Liver (tissue), 9 donors: ENCODE results near the gene LRRC45. TPM values are rescaled to one million over a fixed set of nuclear protein-coding genes. Genes with fewer than 3 reads are reported as not detected.

Experiments
- DNase-seq: peaks from one replicate; pipeline ENCODE4 v3.0.0-alpha.2; 2017; ENCODE audit warnings: low spot score
- H3K27ac ChIP-seq, 2 donors: one replicate each; pipeline ENCODE4 v1.7.0; 2013; ENCODE audit warnings: inconsistent platforms in 2 of 2, low read length in 2 of 2, control low read depth in 1 of 2, low read depth in 1 of 2, mild to moderate bottlenecking in 1 of 2
- H3K27me3 ChIP-seq, 4 donors: one replicate each; pipeline versions ENCODE4 v1.6.1 to v1.7.0; 2013; ENCODE audit warnings: low read length in 3 of 4, inconsistent platforms in 1 of 4, mild to moderate bottlenecking in 1 of 4, moderate library complexity in 1 of 4; ENCODE audit not compliant: control insufficient read depth in 4 of 4, insufficient read depth in 4 of 4
- H3K36me3 ChIP-seq, 4 donors: one replicate each; pipeline versions ENCODE4 v1.6.1 to v1.7.0; 2013; ENCODE audit warnings: low read length in 3 of 4, mild to moderate bottlenecking in 3 of 4, low read depth in 1 of 4, moderate library complexity in 1 of 4; ENCODE audit not compliant: control insufficient read depth in 4 of 4, insufficient read depth in 3 of 4
- H3K4me1 ChIP-seq, 4 donors: one replicate each; pipeline versions ENCODE4 v1.6.1 to v1.7.0; 2013; ENCODE audit warnings: low read length in 3 of 4, mild to moderate bottlenecking in 3 of 4, moderate library complexity in 1 of 4; ENCODE audit not compliant: control insufficient read depth in 4 of 4, insufficient read depth in 4 of 4
- H3K4me3 ChIP-seq, 3 donors: one replicate each; pipeline versions ENCODE4 v1.6.1 to v1.7.0; 2013; ENCODE audit warnings: low read length in 3 of 3, control low read depth in 1 of 3, low read depth in 1 of 3, mild to moderate bottlenecking in 1 of 3
- H3K9ac ChIP-seq, 2 donors: one replicate each; pipeline ENCODE4 v1.7.0; 2013; ENCODE audit warnings: low read length in 2 of 2, mild to moderate bottlenecking in 2 of 2, moderate library complexity in 2 of 2, control low read depth in 1 of 2, low read depth in 1 of 2
- H3K9me3 ChIP-seq, 4 donors: one replicate each; pipeline versions ENCODE4 v1.6.1 to v1.7.0; 2013; ENCODE audit warnings: low read length in 3 of 4; ENCODE audit not compliant: control insufficient read depth in 4 of 4
- ATF3 ChIP-seq: IDR thresholded peaks from 2 replicates; pipeline ENCODE4 v1.6.1; 2016; ENCODE audit warnings: antibody characterized with exemption
- CTCF ChIP-seq: fragments of 150-350 bp; IDR thresholded peaks from 2 replicates; pipeline ENCODE4 v1.5.1; 2017; ENCODE audit warnings: improper control_type of control experiment, low read depth, low read length; ENCODE audit not compliant: missing input control
- EGR1 ChIP-seq, 2 donors: IDR thresholded peaks; 2 replicates each; pipeline ENCODE4 v1.6.1; 2016 to 2018; ENCODE audit warnings: antibody characterized with exemption in 2 of 2, low read depth in 2 of 2
- FOXA2 ChIP-seq: IDR thresholded peaks from 2 replicates; pipeline ENCODE4 v1.6.1; 2016; ENCODE audit warnings: antibody characterized with exemption
- GABPA ChIP-seq, 2 donors: IDR thresholded peaks in 1 of 2; conservative IDR thresholded peaks in 1 of 2; 2 replicates each; pipeline ENCODE4 v1.6.1; 2016; ENCODE audit warnings: antibody characterized with exemption in 2 of 2, mild to moderate bottlenecking in 1 of 2, moderate library complexity in 1 of 2
- HNF4A ChIP-seq, 2 donors: conservative IDR thresholded peaks; 2 replicates each; pipeline ENCODE4 v1.6.1; 2016; ENCODE audit warnings: antibody characterized with exemption in 2 of 2, mild to moderate bottlenecking in 2 of 2
- HNF4G ChIP-seq: IDR thresholded peaks from 2 replicates; pipeline ENCODE4 v1.6.1; 2016; ENCODE audit warnings: antibody characterized with exemption
- JUND ChIP-seq, 2 donors: IDR thresholded peaks; 2 replicates each; pipeline ENCODE4 v1.6.1; 2016; ENCODE audit warnings: antibody characterized with exemption in 2 of 2
- MAX ChIP-seq: IDR thresholded peaks from 2 replicates; pipeline ENCODE4 v1.6.1; 2016; ENCODE audit warnings: antibody characterized with exemption
- NR2F2 ChIP-seq: IDR thresholded peaks from 2 replicates; pipeline ENCODE4 v1.6.1; 2016; ENCODE audit warnings: antibody characterized with exemption
- RAD21 ChIP-seq, 2 donors: IDR thresholded peaks; 2 replicates each; pipeline ENCODE4 v1.6.1; 2016; ENCODE audit warnings: antibody characterized with exemption in 2 of 2, mild to moderate bottlenecking in 2 of 2
- REST ChIP-seq: IDR thresholded peaks from 2 replicates; pipeline ENCODE4 v1.6.1; 2016; ENCODE audit warnings: antibody characterized with exemption, mild to moderate bottlenecking
- RXRA ChIP-seq, 2 donors: IDR thresholded peaks; 2 replicates each; pipeline ENCODE4 v1.6.1; 2017 to 2018; ENCODE audit warnings: antibody characterized with exemption in 2 of 2, mild to moderate bottlenecking in 1 of 2
- SP1 ChIP-seq: IDR thresholded peaks from 2 replicates; pipeline ENCODE4 v1.6.1; 2018; ENCODE audit warnings: antibody characterized with exemption, mild to moderate bottlenecking
- YY1 ChIP-seq: IDR thresholded peaks from 2 replicates; pipeline ENCODE4 v1.6.1; 2016; ENCODE audit warnings: antibody characterized with exemption, mild to moderate bottlenecking
- WGBS: extraction: QIAGEN DNeasy Blood & Tissue Kit; methylation state at CpG from one replicate; pipeline ENCODE4 v1.1.7; 2013; 5-methylcytosine and 5-hydroxymethylcytosine counted together
- polyA plus RNA-seq, 2 donors: library from polyadenylated mRNA; stranded (reverse) in 1 of 2; unstranded in 1 of 2; fragments of 200-250 nt in 1 of 2; fragments of >200 nt in 1 of 2; fragmentation: Nextera tagmentation in 1 of 2; extraction: Ambion mirVana in 1 of 2; gene quantifications; one replicate each; pipeline versions ENCODE4 v1.2.1 to v1.2.3, GENCODE V29; 2013 to 2015
- total RNA-seq, 2 donors: library from RNA; depleted of rRNA; stranded (reverse); fragments of >200 nt; gene quantifications; one replicate each; pipeline ENCODE4 v1.2.3, GENCODE V29; 2014
- donor health status: healthy.
- donor health status: healthy.
- donor health status: healthy.
- donor health status: healthy.
- donor health status: healthy.

Gene LRRC45
- total and polyA plus RNA-seq, 4 donors = 4.0 to 14.1 (median 7.0) TPM

- TF ChIP-seq GABPA (IDR thresholded peaks at IDR 0.05 in 1 of 2, conservative IDR thresholded peaks at IDR 0.05 in 1 of 2) (peak in 1 of 2 donors; percentile 38), EGR1 (IDR thresholded peaks at IDR 0.05; ENCODE audit: low read depth in 2 of 2) (no peak), CTCF (no peak), RXRA (IDR thresholded peaks at IDR 0.05) (peak; percentile 57 to 63), NR2F2 (no peak), RAD21 (IDR thresholded peaks at IDR 0.05) (peak in 1 of 2 donors; percentile 61), SP1 (peak; percentile 71), JUND (IDR thresholded peaks at IDR 0.05) (no peak)
Observed at GRCh38 chr17:81991684-81992305, 31.3 kb upstream of the LRRC45 start (continued).

GRCh38 chr17:81992306-81993102 is 30.6 kb upstream of the LRRC45 start:
- H3K9me3 ChIP-seq = no peaks in the 10 kb centered on the region
- H3K9ac ChIP-seq = peak overlapping the region in 1 of 2 donors; percentile 5
- no peak overlapping the region for H3K4me3 ChIP-seq
- DNase-seq = no peak
- peaks cover 12 to 32% (median 21%) of the 10 kb centered on the region in 4 donors for H3K4me1 ChIP-seq
- WGBS = 77% methylated on average over 31 of the region's 31 CpGs
- H3K36me3 ChIP-seq = peaks cover 0 to 3% (median under 1%) of the 10 kb centered on the region in 4 donors
- peak overlapping the region; percentile 4 to 45 for H3K27ac ChIP-seq
- H3K27me3 ChIP-seq = no peaks in the 10 kb centered on the region
- TF ChIP-seq GABPA (IDR thresholded peaks at IDR 0.05 in 1 of 2, conservative IDR thresholded peaks at IDR 0.05 in 1 of 2) (no peak), YY1 (no peak), FOXA2 (no peak), RXRA (IDR thresholded peaks at IDR 0.05) (no peak), HNF4G (no peak), ATF3 (no peak), REST (no peak), RAD21 (IDR thresholded peaks at IDR 0.05) (no peak), JUND (IDR thresholded peaks at IDR 0.05) (no peak), MAX (no peak), HNF4A (conservative IDR thresholded peaks at IDR 0.05) (no peak), SP1 (no peak), CTCF (no peak)
